ENCODE results near the gene PTPN11.
A peak's percentile ranks its signal among the peaks of the same experiment; 100 is the strongest.

DNA sequence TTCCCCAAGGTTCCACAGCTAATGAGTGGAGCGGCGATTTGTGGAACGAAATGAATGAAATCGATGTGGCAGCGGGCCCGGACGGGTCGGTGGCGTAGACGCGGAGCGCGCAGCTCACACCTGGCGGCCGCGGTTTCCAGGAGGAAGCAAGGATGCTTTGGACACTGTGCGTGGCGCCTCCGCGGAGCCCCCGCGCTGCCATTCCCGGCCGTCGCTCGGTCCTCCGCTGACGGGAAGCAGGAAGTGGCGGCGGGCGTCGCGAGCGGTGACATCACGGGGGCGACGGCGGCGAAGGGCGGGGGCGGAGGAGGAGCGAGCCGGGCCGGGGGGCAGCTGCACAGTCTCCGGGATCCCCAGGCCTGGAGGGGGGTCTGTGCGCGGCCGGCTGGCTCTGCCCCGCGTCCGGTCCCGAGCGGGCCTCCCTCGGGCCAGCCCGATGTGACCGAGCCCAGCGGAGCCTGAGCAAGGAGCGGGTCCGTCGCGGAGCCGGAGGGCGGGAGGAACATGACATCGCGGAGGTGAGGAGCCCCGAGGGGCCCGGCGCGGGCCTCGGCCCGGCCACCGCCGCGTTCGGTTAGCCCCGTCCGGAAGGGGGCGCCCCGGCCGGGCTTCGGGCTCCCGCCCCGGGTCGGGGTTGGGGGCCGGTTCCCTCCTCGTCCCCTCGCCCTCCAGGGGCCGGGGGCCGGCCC, at the start of gene PTPN11:
- peak; percentile 68 for TF ChIP-seq CTCF (IDR thresholded peaks at IDR 0.05; ENCODE audit: poor library complexity, severe bottlenecking)
- TF ChIP-seq, protein P1, sequence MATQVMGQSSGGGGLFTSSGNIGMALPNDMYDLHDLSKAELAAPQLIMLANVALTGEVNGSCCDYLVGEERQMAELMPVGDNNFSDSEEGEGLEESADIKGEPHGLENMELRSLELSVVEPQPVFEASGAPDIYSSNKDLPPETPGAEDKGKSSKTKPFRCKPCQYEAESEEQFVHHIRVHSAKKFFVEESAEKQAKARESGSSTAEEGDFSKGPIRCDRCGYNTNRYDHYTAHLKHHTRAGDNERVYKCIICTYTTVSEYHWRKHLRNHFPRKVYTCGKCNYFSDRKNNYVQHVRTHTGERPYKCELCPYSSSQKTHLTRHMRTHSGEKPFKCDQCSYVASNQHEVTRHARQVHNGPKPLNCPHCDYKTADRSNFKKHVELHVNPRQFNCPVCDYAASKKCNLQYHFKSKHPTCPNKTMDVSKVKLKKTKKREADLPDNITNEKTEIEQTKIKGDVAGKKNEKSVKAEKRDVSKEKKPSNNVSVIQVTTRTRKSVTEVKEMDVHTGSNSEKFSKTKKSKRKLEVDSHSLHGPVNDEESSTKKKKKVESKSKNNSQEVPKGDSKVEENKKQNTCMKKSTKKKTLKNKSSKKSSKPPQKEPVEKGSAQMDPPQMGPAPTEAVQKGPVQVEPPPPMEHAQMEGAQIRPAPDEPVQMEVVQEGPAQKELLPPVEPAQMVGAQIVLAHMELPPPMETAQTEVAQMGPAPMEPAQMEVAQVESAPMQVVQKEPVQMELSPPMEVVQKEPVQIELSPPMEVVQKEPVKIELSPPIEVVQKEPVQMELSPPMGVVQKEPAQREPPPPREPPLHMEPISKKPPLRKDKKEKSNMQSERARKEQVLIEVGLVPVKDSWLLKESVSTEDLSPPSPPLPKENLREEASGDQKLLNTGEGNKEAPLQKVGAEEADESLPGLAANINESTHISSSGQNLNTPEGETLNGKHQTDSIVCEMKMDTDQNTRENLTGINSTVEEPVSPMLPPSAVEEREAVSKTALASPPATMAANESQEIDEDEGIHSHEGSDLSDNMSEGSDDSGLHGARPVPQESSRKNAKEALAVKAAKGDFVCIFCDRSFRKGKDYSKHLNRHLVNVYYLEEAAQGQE (IDR thresholded peaks at IDR 0.05; ENCODE audit: borderline replicate concordance), result peak; percentile 83
- TF ChIP-seq RAD21 (conservative IDR thresholded peaks at IDR 0.05), result peak; percentile 38
- TF ChIP-seq EP300 (conservative IDR thresholded peaks at IDR 0.05; ENCODE audit: poor library complexity, severe bottlenecking), result peak; percentile 80
- TF ChIP-seq EZH2 (IDR thresholded peaks at IDR 0.05; ENCODE audit: borderline replicate concordance, insufficient read depth, low read length, poor library complexity, severe bottlenecking), result no peak
- peak; percentile 39 for TF ChIP-seq SMC3 (conservative IDR thresholded peaks at IDR 0.05; ENCODE audit: poor library complexity)
- peak; percentile 93 for TF ChIP-seq TAF1 (IDR thresholded peaks at IDR 0.05; ENCODE audit: low read depth)
